GM18951 (cell line): ENCODE data around the gene ALMS1.
"Not testable (repeated sequence)": the region's sequence is repeated elsewhere in the genome, so short reads cannot be mapped to it uniquely, and the experiment has no call there.

Experiments used
- POLR2A ChIP-seq: IDR thresholded peaks from 4 replicates; pipeline ENCODE4 v1.6.1; 2011; ENCODE audit warnings: mild to moderate bottlenecking; ENCODE audit not compliant: insufficient read length, insufficient read depth; ENCODE audit errors: extremely low read depth
- in situ Hi-C: fragments of 300-500 bp; cut with MboI; formaldehyde crosslinking; loops from one replicate; pipeline ENCODE4 v1.12.0; 2022; ENCODE audit warnings: low sequenced_read_pairs, mixed read lengths, inconsistent platforms; ENCODE audit not compliant: unreplicated experiment

ALMS1 gene

GRCh38 chr2:73418343-73418742 lies 32.7 kb downstream of the ALMS1 start:
- TF ChIP-seq POLR2A: no peak
- in situ Hi-C loops: no loop called here

- in situ Hi-C loops: no loop called here
- TF ChIP-seq POLR2A: no peak
Observed at GRCh38 chr2:73423913-73424312, 38.3 kb downstream of the ALMS1 start.

- in situ Hi-C loops: no loop called here
- no peak for TF ChIP-seq POLR2A
Observed at GRCh38 chr2:73426176-73426575, 40.5 kb downstream of the ALMS1 start.

GRCh38 chr2:73436019-73436418 lies 50.4 kb downstream of the ALMS1 start:
- in situ Hi-C loops: no loop called here
- no peak for TF ChIP-seq POLR2A

GRCh38 chr2:73444202-73444601 lies 58.6 kb downstream of the ALMS1 start:
- in situ Hi-C loops: no loop called here
- TF ChIP-seq POLR2A: no peak

GRCh38 chr2:73448856-73449255 lies 63.2 kb downstream of the ALMS1 start:
- in situ Hi-C loops: no loop called here
- TF ChIP-seq POLR2A: no peak

GRCh38 chr2:73449404-73449803 lies 63.8 kb downstream of the ALMS1 start:
- no peak for TF ChIP-seq POLR2A
- in situ Hi-C loops: no loop called here

- in situ Hi-C loops: no loop called here
- no peak for TF ChIP-seq POLR2A
Observed at GRCh38 chr2:73451263-73451972, 65.8 kb downstream of the ALMS1 start.

- in situ Hi-C loops: no loop called here
Observed at GRCh38 chr2:73457982-73458381, 72.3 kb downstream of the ALMS1 start.

GRCh38 chr2:73462388-73462787 lies 76.8 kb downstream of the ALMS1 start:
- in situ Hi-C loops: not testable (repeated sequence)

More at GRCh38 chr2:73457982-73458381, 72.3 kb downstream of the ALMS1 start:
- no peak for TF ChIP-seq POLR2A

GRCh38 chr2:73468376-73468775 lies 82.7 kb downstream of the ALMS1 start:
- no peak for TF ChIP-seq POLR2A
- in situ Hi-C loops: no loop called here

GRCh38 chr2:73483874-73484273 lies 98.2 kb downstream of the ALMS1 start:
- in situ Hi-C loops: not testable (repeated sequence)

- no peak for TF ChIP-seq POLR2A
- in situ Hi-C loops: no loop called here
Observed at GRCh38 chr2:73487112-73487657, 101.5 kb downstream of the ALMS1 start.

GRCh38 chr2:73488079-73488478 lies 102.4 kb downstream of the ALMS1 start:
- in situ Hi-C loops: no loop called here

More at GRCh38 chr2:73488079-73488478, 102.4 kb downstream of the ALMS1 start:
- TF ChIP-seq POLR2A: no peak
